B cell (primary cell): ENCODE results near the gene BAZ1B. TPM values are rescaled to one million over a fixed set of nuclear protein-coding genes. Genes with fewer than 3 reads are reported as not detected.

Experiments
- ATAC-seq: fragments of 200-7000 bp; cut with Tn5 transposase; one replicate; pipeline ENCODE4 v1.10.0; 2021; ENCODE audit warnings: low read depth, mild to moderate bottlenecking, moderate number of reproducible peaks, moderate library complexity
- CTCF ChIA-PET: fragments of 350-600 bp; sonication (Branson Sonifier 250); formaldehyde crosslinking; loops from one replicate; lab custom pipeline; 2021; ENCODE audit warnings: antibody characterized with exemption, inconsistent platforms; lab: Charles Lee
- POLR2A ChIA-PET: fragments of 350-600 bp; sonication (Branson Sonifier 250); formaldehyde crosslinking; loops from one replicate; lab custom pipeline; 2021; ENCODE audit warnings: antibody characterized with exemption; lab: Charles Lee
- DNase-seq: peaks from one replicate; pipeline ENCODE4 v3.0.0; 2013
- H2AFZ ChIP-seq: 2 replicates; pipeline ENCODE4 v1.6.1; 2012; ENCODE audit warnings: mild to moderate bottlenecking, low read depth, low read length; ENCODE audit not compliant: insufficient read depth, poor library complexity, severe bottlenecking
- H3K27ac ChIP-seq, 2 donors: 1 replicate in 1 of 2; 2 replicates in 1 of 2; pipeline ENCODE4 v1.5.1; 2012 to 2013; ENCODE audit warnings: low read length in 2 of 2, mild to moderate bottlenecking in 2 of 2, moderate library complexity in 1 of 2
- H3K27me3 ChIP-seq, 4 experiments: fragments of 200-600 bp in 1 of 4; sonication (generic) in 1 of 4; replicated peaks in 1 of 4; 1 replicate in 2 of 4; 2 replicates in 2 of 4; pipeline versions ENCODE4 v1.6.1 to v1.7.0; 2013 to 2016; ENCODE audit warnings: low read length in 3 of 4, mild to moderate bottlenecking in 2 of 4, mixed read lengths in 1 of 4, moderate library complexity in 1 of 4; ENCODE audit not compliant: insufficient read depth in 4 of 4, control insufficient read depth in 3 of 4; ENCODE audit errors: control extremely low read depth in 1 of 4
- H3K36me3 ChIP-seq, 2 experiments: replicated peaks in 1 of 2; 1 replicate in 1 of 2; 2 replicates in 1 of 2; pipeline versions ENCODE4 v1.6.1 to v1.7.1; 2013; ENCODE audit warnings: low read length in 1 of 2; ENCODE audit not compliant: insufficient read depth in 2 of 2, control insufficient read depth in 1 of 2; ENCODE audit errors: control extremely low read depth in 1 of 2, extremely low read depth in 1 of 2
- H3K4me1 ChIP-seq, 2 donors: fragments of 200-600 bp in 1 of 2; sonication (generic) in 1 of 2; 1 replicate in 1 of 2; 2 replicates in 1 of 2; pipeline versions ENCODE4 v1.5.1 to v1.6.1; 2013 to 2017; ENCODE audit warnings: low read length in 2 of 2; ENCODE audit not compliant: control insufficient read depth in 2 of 2, insufficient read depth in 2 of 2
- H3K4me2 ChIP-seq: replicated peaks from 2 replicates; pipeline ENCODE3; 2012; ENCODE audit warnings: mild to moderate bottlenecking, low read depth, low read length; ENCODE audit not compliant: poor library complexity, severe bottlenecking
- H3K4me3 ChIP-seq, 5 experiments: fragments of 200-600 bp in 1 of 5; sonication (generic) in 1 of 5; 1 replicate in 3 of 5; 2 replicates in 2 of 5; pipeline versions ENCODE4 v1.5.1 to v1.7.0; 2011 to 2016; ENCODE audit warnings: low read length in 4 of 5, mild to moderate bottlenecking in 4 of 5, low read depth in 2 of 5, control low read depth in 1 of 5, moderate library complexity in 1 of 5; ENCODE audit not compliant: insufficient read depth in 1 of 5; ENCODE audit errors: control extremely low read depth in 1 of 5, extremely low read depth in 1 of 5
- H3K79me2 ChIP-seq: fragments of 200-600 bp; sonication (generic); one replicate; pipeline ENCODE4 v1.6.0; 2016; ENCODE audit warnings: low read length; ENCODE audit not compliant: control insufficient read depth, insufficient read depth
- H3K9ac ChIP-seq: fragments of 200-600 bp; sonication (generic); 2 replicates; pipeline ENCODE4 v1.6.1; 2017; ENCODE audit warnings: mild to moderate bottlenecking, low read length, moderate library complexity
- H3K9me3 ChIP-seq, 3 donors: one replicate each; pipeline versions ENCODE4 v1.6.1 to v1.7.1; 2013; ENCODE audit warnings: low read length in 2 of 3; ENCODE audit not compliant: control insufficient read depth in 2 of 3, insufficient read depth in 1 of 3; ENCODE audit errors: control extremely low read depth in 1 of 3
- H4K20me1 ChIP-seq: 2 replicates; pipeline ENCODE4 v1.6.0; 2012; ENCODE audit warnings: mild to moderate bottlenecking, low read length; ENCODE audit not compliant: insufficient read depth, control insufficient read depth, poor library complexity, severe bottlenecking
- H3K27ac Mint-ChIP-seq: one replicate; pipeline ENCODE4 v1.8.0; 2021; ENCODE audit warnings: mixed read lengths
- H3K27me3 Mint-ChIP-seq: one replicate; pipeline ENCODE4 v1.8.0; 2021; ENCODE audit warnings: mixed read lengths
- H3K4me1 Mint-ChIP-seq: one replicate; pipeline ENCODE4 v1.8.0; 2021; ENCODE audit warnings: mixed read lengths
- H3K4me3 Mint-ChIP-seq: one replicate; pipeline ENCODE4 v1.8.0; 2021; ENCODE audit warnings: mixed read lengths
- H3K9me3 Mint-ChIP-seq: one replicate; pipeline ENCODE4 v1.8.0; 2022; ENCODE audit warnings: mixed read lengths; ENCODE audit not compliant: insufficient read depth
- EZH2 ChIP-seq: IDR thresholded peaks from 2 replicates; pipeline ENCODE4 v1.6.1; 2012; ENCODE audit warnings: borderline replicate concordance, low read depth, mild to moderate bottlenecking, moderate library complexity, low read length; ENCODE audit not compliant: insufficient read depth, poor library complexity, severe bottlenecking
- WGBS: methylation state at CpG from one replicate; pipeline ENCODE4 v1.1.5; 2013; ENCODE audit warnings: missing lambda C conversion rate; ENCODE audit not compliant: insufficient coverage; 5-methylcytosine and 5-hydroxymethylcytosine counted together
- intact Hi-C: fragments of 100-400 bp; cut with micrococcal nuclease; formaldehyde crosslinking; loops from one replicate; pipeline ENCODE4 v1.10.0; 2022
- polyA minus RNA-seq: library from RNA; depleted of rRNA, polyadenylated mRNA; stranded (reverse); fragments of >200 nt; gene quantifications from 2 replicates; pipeline ENCODE4 v1.2.3, GENCODE V29; 2012
- polyA plus RNA-seq: library from polyadenylated mRNA; depleted of rRNA; stranded (reverse); fragments of >200 nt; gene quantifications from 2 replicates; pipeline ENCODE4 v1.2.3, GENCODE V29; 2012
- total RNA-seq, 2 donors: library from RNA; stranded (reverse); fragments of 120-200 nt in 1 of 2; gene quantifications; 1 replicate in 1 of 2; 2 replicates in 1 of 2; pipeline versions ENCODE4 v1.2.3 to v1.2.4, GENCODE V29; 2013 to 2022
- TF ChIP-seq, protein P1 (sequence below): fragments of 200-600 bp; IDR thresholded peaks from one replicate; pipeline ENCODE4 v1.8.0; 2022; ENCODE audit warnings: antibody characterized with exemption, mild to moderate bottlenecking

The BAZ1B gene, protein sequence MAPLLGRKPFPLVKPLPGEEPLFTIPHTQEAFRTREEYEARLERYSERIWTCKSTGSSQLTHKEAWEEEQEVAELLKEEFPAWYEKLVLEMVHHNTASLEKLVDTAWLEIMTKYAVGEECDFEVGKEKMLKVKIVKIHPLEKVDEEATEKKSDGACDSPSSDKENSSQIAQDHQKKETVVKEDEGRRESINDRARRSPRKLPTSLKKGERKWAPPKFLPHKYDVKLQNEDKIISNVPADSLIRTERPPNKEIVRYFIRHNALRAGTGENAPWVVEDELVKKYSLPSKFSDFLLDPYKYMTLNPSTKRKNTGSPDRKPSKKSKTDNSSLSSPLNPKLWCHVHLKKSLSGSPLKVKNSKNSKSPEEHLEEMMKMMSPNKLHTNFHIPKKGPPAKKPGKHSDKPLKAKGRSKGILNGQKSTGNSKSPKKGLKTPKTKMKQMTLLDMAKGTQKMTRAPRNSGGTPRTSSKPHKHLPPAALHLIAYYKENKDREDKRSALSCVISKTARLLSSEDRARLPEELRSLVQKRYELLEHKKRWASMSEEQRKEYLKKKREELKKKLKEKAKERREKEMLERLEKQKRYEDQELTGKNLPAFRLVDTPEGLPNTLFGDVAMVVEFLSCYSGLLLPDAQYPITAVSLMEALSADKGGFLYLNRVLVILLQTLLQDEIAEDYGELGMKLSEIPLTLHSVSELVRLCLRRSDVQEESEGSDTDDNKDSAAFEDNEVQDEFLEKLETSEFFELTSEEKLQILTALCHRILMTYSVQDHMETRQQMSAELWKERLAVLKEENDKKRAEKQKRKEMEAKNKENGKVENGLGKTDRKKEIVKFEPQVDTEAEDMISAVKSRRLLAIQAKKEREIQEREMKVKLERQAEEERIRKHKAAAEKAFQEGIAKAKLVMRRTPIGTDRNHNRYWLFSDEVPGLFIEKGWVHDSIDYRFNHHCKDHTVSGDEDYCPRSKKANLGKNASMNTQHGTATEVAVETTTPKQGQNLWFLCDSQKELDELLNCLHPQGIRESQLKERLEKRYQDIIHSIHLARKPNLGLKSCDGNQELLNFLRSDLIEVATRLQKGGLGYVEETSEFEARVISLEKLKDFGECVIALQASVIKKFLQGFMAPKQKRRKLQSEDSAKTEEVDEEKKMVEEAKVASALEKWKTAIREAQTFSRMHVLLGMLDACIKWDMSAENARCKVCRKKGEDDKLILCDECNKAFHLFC (N-terminal part only)
- total RNA-seq: 67.0 and 68.1 TPM in 2 replicates
- total RNA-seq (2013): 52.6 TPM
- polyA plus RNA-seq: 17.2 and 25.4 TPM in 2 replicates
- polyA minus RNA-seq: 25.4 and 30.8 TPM in 2 replicates

DNA sequence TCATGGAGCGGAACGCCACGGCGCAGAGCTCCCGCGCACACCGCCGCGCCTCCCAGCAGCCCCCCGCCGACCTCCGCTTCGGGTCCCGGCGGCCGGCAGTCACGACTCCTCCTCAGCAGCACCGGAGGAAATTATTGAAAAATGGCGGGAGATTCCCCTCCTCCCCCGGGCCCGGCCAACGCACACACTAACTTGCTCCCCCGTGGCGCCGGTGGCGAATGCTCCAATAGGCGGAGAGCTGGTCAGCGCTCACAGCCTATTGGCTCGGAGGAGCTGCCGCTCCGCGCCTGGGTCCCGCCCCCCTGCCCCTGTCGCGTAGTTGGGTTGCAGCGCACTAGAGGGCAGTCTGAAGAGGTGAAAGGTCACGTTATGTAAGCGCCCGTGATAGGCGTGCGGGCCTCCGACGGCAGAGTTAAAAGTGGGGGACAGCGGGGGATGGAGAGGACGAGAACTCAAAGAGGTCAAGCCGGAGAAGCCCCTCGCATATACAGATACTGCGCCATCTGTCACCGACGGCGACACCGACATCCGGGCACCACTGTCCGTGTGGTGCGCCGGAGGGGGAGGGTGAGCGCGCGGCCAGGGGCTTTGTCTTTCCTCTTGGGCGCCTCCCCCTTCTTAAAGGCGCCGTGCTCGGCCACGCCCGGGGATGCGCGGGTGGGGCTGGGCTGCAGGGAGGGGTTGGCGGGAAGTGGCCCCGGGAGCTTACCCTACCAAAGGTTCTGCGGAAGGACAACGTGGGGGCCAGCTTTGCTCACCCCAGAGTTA is at the start of gene BAZ1B:
BAZ1B (minus strand) TSS at position 189 of the 768 bp plus-strand sequence. CDS start 360 bp downstream, outside the sequence.
- intact Hi-C loops: loop anchor here (1.0 to 5.0 kb wide), 6 partner anchors 35 to 694 kb away; partner anchors contain the start of genes ABHD11, BCL7B, BUD23 and DNAJC30
- H3K79me2 ChIP-seq: peaks cover 49% of the 10 kb centered on the region
- peaks cover 60% of the 10 kb centered on the region for H3K4me1 Mint-ChIP-seq

More for the DNA sequence above, at the start of gene BAZ1B:
- Mint-ChIP-seq H3K27me3 (no peaks in the 10 kb centered on the region), H3K27ac (peak within 1 kb of the TSS; percentile 98), H3K9me3 (no peaks in the 10 kb centered on the region), H3K4me3 (peak within 1 kb of the TSS; percentile 95)
- Histone ChIP-seq H3K4me2 (peak within 1 kb of the TSS; percentile 89), H3K4me1 (peaks cover 58 to 63% of the 10 kb centered on the region in 2 donors), H3K4me3 (peak within 1 kb of the TSS; percentile 50 to 78 (median 68)), H3K27me3 (no peaks in the 10 kb centered on the region), H3K27ac (peak within 1 kb of the TSS; percentile 82 to 87), H2AFZ (peak within 1 kb of the TSS; percentile 74), H3K9me3 (no peaks in the 10 kb centered on the region), H3K36me3 (peaks cover 1 to 11% of the 10 kb centered on the region in 2 experiments), H3K9ac (peak within 1 kb of the TSS; percentile 85), H4K20me1 (peaks cover 28% of the 10 kb centered on the region)
- TF ChIP-seq EZH2: no peak
- TF ChIP-seq, protein P1, sequence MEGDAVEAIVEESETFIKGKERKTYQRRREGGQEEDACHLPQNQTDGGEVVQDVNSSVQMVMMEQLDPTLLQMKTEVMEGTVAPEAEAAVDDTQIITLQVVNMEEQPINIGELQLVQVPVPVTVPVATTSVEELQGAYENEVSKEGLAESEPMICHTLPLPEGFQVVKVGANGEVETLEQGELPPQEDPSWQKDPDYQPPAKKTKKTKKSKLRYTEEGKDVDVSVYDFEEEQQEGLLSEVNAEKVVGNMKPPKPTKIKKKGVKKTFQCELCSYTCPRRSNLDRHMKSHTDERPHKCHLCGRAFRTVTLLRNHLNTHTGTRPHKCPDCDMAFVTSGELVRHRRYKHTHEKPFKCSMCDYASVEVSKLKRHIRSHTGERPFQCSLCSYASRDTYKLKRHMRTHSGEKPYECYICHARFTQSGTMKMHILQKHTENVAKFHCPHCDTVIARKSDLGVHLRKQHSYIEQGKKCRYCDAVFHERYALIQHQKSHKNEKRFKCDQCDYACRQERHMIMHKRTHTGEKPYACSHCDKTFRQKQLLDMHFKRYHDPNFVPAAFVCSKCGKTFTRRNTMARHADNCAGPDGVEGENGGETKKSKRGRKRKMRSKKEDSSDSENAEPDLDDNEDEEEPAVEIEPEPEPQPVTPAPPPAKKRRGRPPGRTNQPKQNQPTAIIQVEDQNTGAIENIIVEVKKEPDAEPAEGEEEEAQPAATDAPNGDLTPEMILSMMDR: no peak
- ATAC-seq: peak; percentile 91
- ChIA-PET POLR2A (interaction anchor here (0.6 to 2.3 kb wide), 6 partner anchors 27 to 216 kb away, joined by 3 to 10 read pairs (median 4); partner anchors contain the start of genes ABHD11, BCL7B and TBL2), CTCF (interaction anchor here (0.9 to 1.5 kb wide), 6 partner anchors 14 to 203 kb away, joined by 3 to 5 read pairs (median 4); partner anchors contain the start of genes BCL7B and TBL2)
- DNase-seq: peak; percentile 98
- under 1% methylated on average over 57 of the region's 71 CpGs for WGBS
